Fibroblast of upper back skin (primary cell): ENCODE data around the gene HECTD4.
A peak's percentile ranks its signal among the peaks of the same experiment; 100 is the strongest.

ENCODE experiments used
- DNase-seq: peaks from one replicate; pipeline ENCODE4 v3.0.0-alpha.2; 2013

Gene HECTD4

GRCh38 chr12:112319395-112319794 is 62.8 kb downstream of the HECTD4 start:
- no peak for DNase-seq

DNA sequence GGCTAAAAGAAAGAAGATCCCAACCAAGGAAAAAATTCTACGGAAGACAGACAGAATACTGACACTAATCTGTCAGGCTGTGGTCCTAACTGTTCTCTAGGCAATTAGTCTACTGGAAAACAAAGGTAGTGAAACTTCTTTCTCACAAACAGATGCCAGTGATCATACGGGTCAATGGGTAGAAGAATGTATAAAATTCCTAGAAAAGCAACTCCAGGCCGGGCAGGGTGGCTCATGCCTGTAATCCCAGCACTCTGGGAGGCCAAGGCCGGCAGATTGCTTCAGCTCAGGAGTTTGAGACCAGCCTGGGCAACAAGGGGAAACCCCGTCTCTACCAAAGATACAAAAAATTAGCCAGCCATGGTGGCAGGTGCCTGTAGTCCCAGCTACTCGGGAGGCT is 64.8 kb downstream of the HECTD4 start:
- no peak for DNase-seq

DNA sequence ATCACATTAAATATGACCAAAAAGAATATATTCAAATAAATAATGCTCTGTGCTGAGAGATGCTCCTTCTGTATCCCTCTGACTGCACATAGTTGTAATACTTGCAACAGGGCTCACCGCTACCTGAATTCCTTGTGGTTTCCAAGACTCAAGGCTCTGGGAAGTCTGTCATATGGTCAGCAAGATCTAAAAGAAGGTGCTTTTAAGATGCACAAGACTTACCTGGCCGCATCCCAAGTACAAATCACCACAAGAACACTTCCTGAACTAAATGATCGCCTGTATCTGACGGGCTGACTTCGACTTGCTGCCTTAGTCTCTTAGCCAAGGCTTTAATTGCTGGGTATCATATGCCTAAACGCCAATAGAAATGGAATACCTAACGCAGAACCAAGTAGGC is 67.2 kb downstream of the HECTD4 start:
- DNase-seq, result peak; percentile 59

DNA sequence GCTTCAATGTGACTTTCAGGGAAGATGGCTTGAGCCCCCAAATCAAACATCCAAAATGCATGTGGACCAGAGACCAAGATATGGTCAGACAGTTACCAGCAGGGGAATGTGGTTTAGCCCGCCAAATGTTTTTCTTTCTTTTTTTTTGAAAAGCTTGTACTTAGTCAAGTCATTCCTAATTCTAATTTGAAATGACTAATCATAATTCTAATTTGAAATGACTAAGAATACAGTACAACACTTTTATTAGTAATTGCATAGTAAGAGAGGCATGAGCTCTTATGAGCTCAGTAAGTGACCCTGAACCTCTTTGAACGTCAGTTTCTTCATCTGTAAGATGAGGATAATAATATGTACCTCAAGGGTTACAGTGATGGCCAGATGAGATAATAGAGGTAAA is 72.4 kb downstream of the HECTD4 start:
- DNase-seq, result peak; percentile 7

GRCh38 chr12:112308652-112309051 is 73.6 kb downstream of the HECTD4 start:
- DNase-seq, result no peak

GRCh38 chr12:112308161-112308560 is 74.1 kb downstream of the HECTD4 start:
- DNase-seq, result no peak

DNA sequence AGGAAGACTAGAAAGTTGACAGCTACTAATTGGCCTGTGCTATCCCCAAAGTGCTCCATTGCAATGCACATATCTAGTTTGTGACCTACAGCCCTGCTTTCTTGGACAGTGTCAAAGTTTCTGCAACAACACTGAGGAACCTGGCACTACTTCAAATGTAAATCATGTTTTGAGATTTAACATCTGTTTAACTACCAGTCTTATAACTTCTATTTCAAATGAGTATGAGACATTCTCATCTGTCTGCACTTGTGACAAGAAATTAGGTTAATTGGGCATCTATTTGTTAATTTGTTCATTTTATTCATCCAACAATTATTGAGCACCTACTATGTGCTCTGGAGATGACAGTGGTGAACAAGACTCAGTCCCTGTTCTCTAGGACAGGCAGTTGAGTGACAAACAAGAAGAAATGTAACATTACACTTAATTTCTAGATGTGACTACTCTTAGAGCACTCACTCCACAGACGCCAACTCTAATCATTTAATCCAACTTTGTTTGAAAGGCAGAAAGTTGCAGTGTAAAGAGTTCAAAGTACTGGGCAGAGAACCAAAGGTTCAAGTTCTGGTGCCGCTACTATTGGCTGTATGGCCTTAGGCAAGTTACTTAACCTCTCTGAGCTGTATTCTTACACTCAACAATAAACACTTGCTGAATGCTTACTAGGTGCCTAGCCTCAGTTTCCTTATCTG is 74.8 kb downstream of the HECTD4 start:
- DNase-seq, result no peak

- DNase-seq, result no peak
Observed at GRCh38 chr12:112305951-112306350, 76.3 kb downstream of the HECTD4 start.

DNA sequence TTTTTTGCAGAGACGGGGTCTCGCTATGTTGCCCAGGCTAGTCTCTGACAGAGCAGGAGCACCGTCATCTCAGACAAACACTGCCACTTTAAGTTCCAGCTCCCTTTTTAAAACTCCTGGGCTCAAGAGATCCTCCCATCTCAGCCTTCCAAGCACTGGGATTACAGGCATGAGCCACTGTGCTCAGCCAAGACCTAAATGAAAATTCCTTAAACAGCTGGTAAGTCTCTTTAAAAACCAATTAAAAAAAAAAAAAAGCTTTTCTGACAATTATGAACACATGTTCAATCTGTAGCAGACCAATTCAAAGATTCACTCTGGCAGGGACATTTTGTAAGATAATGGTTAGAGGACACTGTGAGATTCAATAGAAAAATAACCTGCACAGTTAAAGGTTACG is 77.8 kb downstream of the HECTD4 start:
- DNase-seq, result no peak

GRCh38 chr12:112303799-112304198 is 78.4 kb downstream of the HECTD4 start:
- no peak for DNase-seq

- peak; percentile 60 for DNase-seq
Observed at GRCh38 chr12:112303004-112303403, 79.2 kb downstream of the HECTD4 start.

- no peak for DNase-seq
Observed at GRCh38 chr12:112299704-112300103, 82.5 kb downstream of the HECTD4 start.

DNA sequence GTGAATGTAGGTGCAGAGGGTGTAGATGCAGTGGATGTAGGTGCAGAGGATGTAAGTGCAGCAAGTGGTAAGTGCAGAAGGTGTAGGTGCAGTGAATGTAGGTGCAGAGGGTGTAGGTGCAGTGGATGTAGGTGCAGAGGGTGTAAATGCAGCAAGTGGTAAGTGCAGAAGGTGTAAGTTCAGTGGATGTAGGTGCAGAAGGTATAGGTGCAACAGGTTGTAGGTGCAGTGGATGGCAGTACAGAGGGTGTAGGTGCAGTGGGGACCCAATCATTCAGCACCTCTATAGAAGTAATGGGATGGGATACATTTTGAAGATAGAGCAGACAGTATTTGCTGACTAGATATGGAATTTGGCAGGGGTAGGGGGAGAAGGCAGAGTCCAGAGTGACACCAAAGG is 85.0 kb downstream of the HECTD4 start:
- no peak for DNase-seq

DNA sequence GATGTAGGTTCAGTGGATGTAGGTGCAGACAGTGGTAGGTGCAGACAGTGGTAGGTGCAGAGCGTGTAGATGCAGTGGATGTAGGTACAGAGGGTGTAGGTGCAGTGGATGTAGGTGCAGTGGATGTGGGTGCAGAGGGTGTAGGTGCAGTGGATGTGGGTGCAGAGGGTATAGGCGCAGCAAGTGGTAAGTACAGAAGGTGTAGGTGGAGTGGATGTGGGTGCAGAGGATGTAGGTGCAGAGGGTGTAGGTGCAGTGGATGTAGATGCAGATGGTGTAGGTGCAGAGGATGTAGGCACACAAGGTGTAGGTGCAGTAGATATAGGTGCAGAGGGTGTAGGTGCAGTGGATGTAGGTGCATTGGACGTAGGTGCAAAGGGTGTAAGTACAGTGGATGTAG is 86.0 kb downstream of the HECTD4 start:
- no peak for DNase-seq

DNA sequence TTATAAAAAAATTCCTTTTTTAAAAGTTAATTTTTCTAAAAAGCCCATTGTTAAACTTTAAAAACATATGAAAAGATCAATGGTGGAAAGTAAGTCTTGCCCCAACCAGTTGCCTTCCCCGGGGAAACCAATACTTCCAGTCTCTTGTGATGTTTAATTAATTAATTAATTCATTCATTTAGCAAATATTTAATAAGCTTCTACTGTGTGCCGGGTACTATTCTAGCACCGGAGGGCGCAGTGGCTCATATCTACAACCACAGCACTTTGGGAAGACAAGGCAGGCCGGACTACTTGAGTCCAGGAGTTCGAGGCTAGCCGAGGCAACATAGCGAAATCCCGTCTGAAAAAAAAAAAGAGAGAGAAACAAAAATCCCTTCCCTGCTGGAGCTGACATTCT is 87.4 kb downstream of the HECTD4 start:
- DNase-seq, result peak; percentile 13

GRCh38 chr12:112288638-112289037 is 93.6 kb downstream of the HECTD4 start:
- DNase-seq, result no peak

DNA sequence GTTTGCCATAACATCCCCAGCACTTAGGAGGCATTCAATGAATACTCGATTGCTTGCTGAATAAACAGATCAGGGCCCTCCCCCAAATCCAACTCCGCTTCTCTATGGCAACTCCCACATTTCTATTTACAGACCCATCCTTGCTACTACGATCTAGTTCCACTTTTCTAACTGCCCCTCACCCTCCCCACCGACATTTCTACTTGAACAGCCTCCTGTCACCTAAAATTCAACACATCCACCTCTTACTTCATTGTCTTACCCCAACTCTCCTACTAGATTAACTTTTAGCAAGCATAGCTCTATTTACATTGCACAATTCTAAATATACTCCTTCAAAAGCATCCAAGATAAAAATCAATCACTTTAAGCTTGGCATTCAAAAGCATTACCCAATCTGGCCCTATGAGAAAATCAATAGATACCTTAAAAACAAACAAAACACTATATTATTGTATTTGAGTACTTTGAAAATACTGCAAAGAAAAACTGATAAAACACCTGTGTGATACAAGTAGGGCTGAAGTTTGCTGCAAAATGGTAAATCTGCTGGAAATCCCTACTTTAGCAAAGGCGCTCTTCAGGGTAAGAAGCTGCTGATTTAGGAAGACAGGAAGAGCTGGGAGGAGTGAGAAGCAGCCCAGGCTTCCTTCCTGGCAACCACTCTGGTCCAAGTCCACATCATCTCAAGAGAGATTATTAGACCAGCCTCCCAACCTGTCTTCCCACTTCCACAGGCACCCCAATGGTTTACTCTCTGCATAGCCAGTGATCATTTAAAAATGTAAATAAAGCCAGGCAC is 96.4 kb downstream of the HECTD4 start:
- no peak for DNase-seq

GRCh38 chr12:112283546-112283945 is 98.7 kb downstream of the HECTD4 start:
- DNase-seq, result no peak

DNA sequence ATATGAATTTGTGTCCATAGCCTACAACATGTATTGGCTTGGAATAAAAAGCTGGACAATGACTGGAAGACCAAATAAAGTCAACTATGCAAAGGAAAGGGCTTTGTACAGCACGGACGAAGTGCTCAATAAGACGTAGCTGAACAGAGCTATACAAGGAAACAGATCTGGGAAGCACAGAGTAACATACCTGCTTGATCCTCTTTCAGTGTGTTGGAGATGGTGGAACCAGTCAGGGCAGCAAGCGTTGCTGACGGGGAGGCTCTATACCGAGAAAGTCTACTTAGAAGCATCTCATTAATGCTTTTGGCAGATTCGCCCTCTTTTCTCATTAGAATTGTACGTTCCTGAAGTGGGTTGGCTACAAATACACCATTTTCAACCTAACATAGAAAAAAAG is 99.3 kb downstream of the HECTD4 start:
- DNase-seq, result no peak

GRCh38 chr12:112275836-112276235 is 106.4 kb downstream of the HECTD4 start:
- DNase-seq, result no peak

GRCh38 chr12:112275207-112275606 is 107.0 kb downstream of the HECTD4 start:
- DNase-seq, result no peak

DNA sequence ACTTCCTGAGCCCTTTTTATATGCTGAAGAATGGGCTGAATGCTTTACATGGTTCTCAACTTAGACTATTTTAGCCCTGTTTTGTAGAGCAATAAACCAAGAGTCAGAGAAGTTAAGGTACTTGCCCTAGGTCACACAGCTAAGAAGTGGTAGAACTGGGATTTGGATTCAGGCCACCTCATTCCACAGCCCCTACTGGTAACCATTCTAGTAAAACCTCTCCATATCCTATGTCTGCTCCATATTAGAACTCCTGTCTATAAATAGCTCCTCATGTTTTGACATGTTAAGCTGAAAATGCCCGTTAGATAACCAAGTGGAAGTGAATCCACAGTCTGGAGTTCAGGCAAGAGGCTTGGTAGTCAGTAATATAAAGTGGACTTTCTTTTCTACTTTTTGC is 111.6 kb downstream of the HECTD4 start:
- DNase-seq, result no peak

- DNase-seq, result no peak
Observed at GRCh38 chr12:112266473-112266872, 115.8 kb downstream of the HECTD4 start.

GRCh38 chr12:112261559-112261958 is 120.7 kb downstream of the HECTD4 start:
- DNase-seq, result no peak

DNA sequence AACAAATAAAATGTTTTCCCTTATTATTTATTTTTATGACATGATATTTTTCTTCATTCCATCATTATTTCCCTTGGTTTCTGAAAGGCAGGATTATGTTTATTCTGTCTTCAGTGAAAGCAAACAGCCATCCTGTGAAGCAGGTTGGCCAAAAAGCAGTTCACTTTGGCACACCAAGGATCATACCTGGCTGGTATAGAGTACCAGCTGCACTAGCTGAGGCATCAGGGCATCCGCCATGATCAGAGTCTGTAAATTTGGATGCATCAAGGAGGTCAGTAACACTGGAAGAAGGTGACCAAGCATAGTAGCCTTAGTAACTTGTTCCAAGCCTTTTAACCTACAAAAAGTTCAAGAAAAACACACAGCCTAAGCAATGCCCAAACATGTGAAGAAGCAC is 123.3 kb downstream of the HECTD4 start:
- no peak for DNase-seq
